Osteoblast (primary cell): ENCODE results near the gene IL2RG. TPM values are rescaled to one million over a fixed set of nuclear protein-coding genes. Genes with fewer than 3 reads are reported as not detected.

Source experiments
- DNase-seq: peaks from one replicate; pipeline ENCODE4 v3.0.0; 2011; ENCODE audit warnings: low spot score, mixed read lengths; ENCODE audit not compliant: insufficient read length; ENCODE audit errors: missing footprints
- H2AFZ ChIP-seq: 2 replicates; pipeline ENCODE4 v1.6.0; 2011; ENCODE audit warnings: mild to moderate bottlenecking, low read length
- H3K27ac ChIP-seq: 2 replicates; pipeline ENCODE4 v1.5.1; 2011; ENCODE audit warnings: mild to moderate bottlenecking, low read depth, low read length, moderate library complexity
- H3K27me3 ChIP-seq: 2 replicates; pipeline ENCODE4 v1.6.0; 2012; ENCODE audit warnings: mild to moderate bottlenecking, control low read depth, inconsistent platforms, low read length, moderate library complexity; ENCODE audit not compliant: insufficient read depth
- H3K36me3 ChIP-seq: 2 replicates; pipeline ENCODE4 v1.5.1; 2011; ENCODE audit warnings: mild to moderate bottlenecking, low read length, control low read depth, moderate library complexity; ENCODE audit not compliant: insufficient read depth
- H3K4me1 ChIP-seq: 2 replicates; pipeline ENCODE4 v1.5.1; 2011; ENCODE audit warnings: mild to moderate bottlenecking, low read length, control low read depth, moderate library complexity; ENCODE audit not compliant: insufficient read depth
- H3K4me2 ChIP-seq: 2 replicates; pipeline ENCODE4 v1.6.0; 2011; ENCODE audit warnings: mild to moderate bottlenecking, low read length; ENCODE audit not compliant: insufficient read depth
- H3K4me3 ChIP-seq: fragments of 200-600 bp; sonication (generic); 3 replicates; pipeline ENCODE4 v1.5.1; 2012; ENCODE audit warnings: mild to moderate bottlenecking, low read length, inconsistent platforms; ENCODE audit not compliant: insufficient read depth
- H3K79me2 ChIP-seq: 2 replicates; pipeline ENCODE4 v1.6.0; 2012; ENCODE audit warnings: mild to moderate bottlenecking, low read length, control low read depth, inconsistent platforms; ENCODE audit not compliant: insufficient read depth
- H3K9me3 ChIP-seq: 2 replicates; pipeline ENCODE4 v1.5.1; 2011; ENCODE audit warnings: low read depth, low read length, control low read depth
- H4K20me1 ChIP-seq: 2 replicates; pipeline ENCODE4 v1.6.0; 2012; ENCODE audit warnings: mild to moderate bottlenecking, low read length, control low read depth; ENCODE audit not compliant: insufficient read depth
- small RNA-seq: library from RNA; depleted of rRNA; stranded (forward); fragments of <200 nt; gene quantifications from one replicate; pipeline ENCODE3, GENCODE V24; 2012
- total RNA-seq: library from RNA; depleted of rRNA; stranded (reverse); fragments of >200 nt; gene quantifications from 2 replicates; pipeline ENCODE4 v1.2.3, GENCODE V29; 2012
- TF ChIP-seq, protein P1 (sequence below): IDR thresholded peaks from 2 replicates; pipeline ENCODE4 v1.5.1; 2011; ENCODE audit warnings: mild to moderate bottlenecking, low read depth, low read length, moderate library complexity; ENCODE audit errors: extremely low read depth

Gene IL2RG
- total RNA-seq, 1 donor, result not detected

DNA sequence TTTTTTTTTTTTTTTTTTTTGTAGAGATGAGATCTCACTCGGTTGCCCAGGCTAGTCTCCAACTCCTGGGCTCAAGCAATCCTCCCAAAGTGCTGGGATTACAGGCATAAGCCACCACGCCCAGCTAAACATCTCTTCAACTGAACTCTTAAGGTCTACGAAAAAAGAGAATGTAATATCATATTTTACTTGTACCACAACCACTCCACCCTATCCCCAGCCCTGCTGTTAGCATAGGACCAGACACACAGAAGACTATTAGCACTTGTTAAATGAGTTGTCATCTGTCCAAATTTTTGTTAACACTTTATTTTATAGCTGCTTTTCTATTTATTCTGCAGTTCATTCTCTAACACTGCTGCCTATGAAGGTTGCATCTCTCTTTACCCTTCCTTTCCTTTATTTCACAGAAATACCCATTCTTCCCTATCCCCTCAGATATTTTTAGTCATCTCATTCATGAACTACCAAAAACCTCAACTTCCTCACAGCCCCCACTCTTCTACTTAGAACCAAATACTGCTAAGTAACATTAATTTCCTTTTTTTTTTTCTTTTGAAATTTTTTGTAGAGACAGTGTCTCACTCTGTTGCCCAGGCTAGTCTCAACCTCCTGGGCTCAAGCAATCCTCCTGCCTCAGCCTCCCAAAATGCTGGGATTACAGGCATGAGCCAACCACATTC, 53.4 kb downstream of the IL2RG start:
- Histone ChIP-seq H3K27ac (no peak overlapping the region), H4K20me1 (no peaks in the 10 kb centered on the region)
- TF ChIP-seq, protein P1, sequence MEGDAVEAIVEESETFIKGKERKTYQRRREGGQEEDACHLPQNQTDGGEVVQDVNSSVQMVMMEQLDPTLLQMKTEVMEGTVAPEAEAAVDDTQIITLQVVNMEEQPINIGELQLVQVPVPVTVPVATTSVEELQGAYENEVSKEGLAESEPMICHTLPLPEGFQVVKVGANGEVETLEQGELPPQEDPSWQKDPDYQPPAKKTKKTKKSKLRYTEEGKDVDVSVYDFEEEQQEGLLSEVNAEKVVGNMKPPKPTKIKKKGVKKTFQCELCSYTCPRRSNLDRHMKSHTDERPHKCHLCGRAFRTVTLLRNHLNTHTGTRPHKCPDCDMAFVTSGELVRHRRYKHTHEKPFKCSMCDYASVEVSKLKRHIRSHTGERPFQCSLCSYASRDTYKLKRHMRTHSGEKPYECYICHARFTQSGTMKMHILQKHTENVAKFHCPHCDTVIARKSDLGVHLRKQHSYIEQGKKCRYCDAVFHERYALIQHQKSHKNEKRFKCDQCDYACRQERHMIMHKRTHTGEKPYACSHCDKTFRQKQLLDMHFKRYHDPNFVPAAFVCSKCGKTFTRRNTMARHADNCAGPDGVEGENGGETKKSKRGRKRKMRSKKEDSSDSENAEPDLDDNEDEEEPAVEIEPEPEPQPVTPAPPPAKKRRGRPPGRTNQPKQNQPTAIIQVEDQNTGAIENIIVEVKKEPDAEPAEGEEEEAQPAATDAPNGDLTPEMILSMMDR, result no peak

More for the DNA sequence above, 53.4 kb downstream of the IL2RG start:
- Histone ChIP-seq H3K4me1 (peaks cover 4% of the 10 kb centered on the region), H3K9me3 (no peaks in the 10 kb centered on the region), H3K79me2 (peaks cover 4% of the 10 kb centered on the region), H3K36me3 (peaks cover 17% of the 10 kb centered on the region), H2AFZ (no peak overlapping the region), H3K27me3 (no peaks in the 10 kb centered on the region), H3K4me3 (no peak overlapping the region), H3K4me2 (no peak overlapping the region)
- no peak for DNase-seq

Small RNAs within 50 kb of the gene (small RNA-seq; reads per million reads assigned to genes)
- not detected for gene CXorf65

Other genes starting within 250 kb of the IL2RG start
- not detected in 2 replicates for gene TEX11, start 202.9 kb downstream of the IL2RG start, total RNA-seq
- not detected in 2 replicates for gene SLC7A3, start 180.5 kb downstream of the IL2RG start, total RNA-seq
- gene SNX12, start 43.2 kb downstream of the IL2RG start, total RNA-seq, result 64.5 and 67.7 TPM in 2 replicates
- gene FOXO4, start 15.7 kb downstream of the IL2RG start, total RNA-seq, result 6.8 and 7.6 TPM in 2 replicates
- gene CXorf65, start 4.8 kb downstream of the IL2RG start, total RNA-seq, result not detected in 2 replicates
- gene MED12, start 7.0 kb upstream of the IL2RG start, total RNA-seq, result 20.9 and 24.2 TPM in 2 replicates
- gene NLGN3, start 33.3 kb upstream of the IL2RG start, total RNA-seq, result 0.29 and 0.36 TPM in 2 replicates
- not detected in 2 replicates for gene GJB1, start 111.6 kb upstream of the IL2RG start, total RNA-seq
- gene ZMYM3, start 142.6 kb upstream of the IL2RG start, total RNA-seq, result 15.6 TPM in 2 replicates
- 443 and 478 TPM in 2 replicates for gene NONO, start 172.1 kb upstream of the IL2RG start, total RNA-seq
- 1.1 and 1.5 TPM in 2 replicates for gene ITGB1BP2, start 190.2 kb upstream of the IL2RG start, total RNA-seq